Measurements from ENCODE around the gene GPHN. TPM values are rescaled to one million over a fixed set of nuclear protein-coding genes. Genes with fewer than 3 reads are reported as not detected.
A peak's percentile ranks its signal among the peaks of the same experiment; 100 is the strongest.

GPHN gene
- total RNA-seq, 1 donor from 2014 or later, result 24.9 TPM

- H3K27me3 Mint-ChIP-seq, result no peaks in the 10 kb centered on the region
- no peak for TF ChIP-seq CTCF (IDR thresholded peaks at IDR 0.05; ENCODE audit: unreplicated experiment)
- peaks cover 7% of the 10 kb centered on the region for H3K36me3 Mint-ChIP-seq (ENCODE audit: insufficient read depth)
- no peak for DNase-seq (ENCODE audit: low spot score, unreplicated experiment)
- no peak overlapping the region for H3K27ac Mint-ChIP-seq
- no peak overlapping the region for H3K4me3 Mint-ChIP-seq (ENCODE audit: low read depth)
- H3K4me1 Mint-ChIP-seq (ENCODE audit: low read depth), result no peaks in the 10 kb centered on the region
- peaks cover 19% of the 10 kb centered on the region for H3K9me3 Mint-ChIP-seq (ENCODE audit: low read depth)
Measured at GRCh38 chr14:67079846-67080245, 571.9 kb downstream of the GPHN start.

- no peak for DNase-seq (ENCODE audit: low spot score, unreplicated experiment)
- Mint-ChIP-seq H3K4me1 (ENCODE audit: low read depth) (no peaks in the 10 kb centered on the region), H3K27ac (no peak overlapping the region), H3K27me3 (no peaks in the 10 kb centered on the region), H3K9me3 (ENCODE audit: low read depth) (peaks cover 29% of the 10 kb centered on the region), H3K36me3 (ENCODE audit: insufficient read depth) (peaks cover 16% of the 10 kb centered on the region), H3K4me3 (ENCODE audit: low read depth) (no peak overlapping the region)
- TF ChIP-seq CTCF (IDR thresholded peaks at IDR 0.05; ENCODE audit: unreplicated experiment), result no peak
Measured at GRCh38 chr14:67108230-67108629, 600.3 kb downstream of the GPHN start.

GRCh38 chr14:67111022-67111421 lies 603.1 kb downstream of the GPHN start:
- peak overlapping the region; percentile 77 for H3K27ac Mint-ChIP-seq
- H3K9me3 Mint-ChIP-seq (ENCODE audit: low read depth), result peaks cover 7% of the 10 kb centered on the region
- H3K36me3 Mint-ChIP-seq (ENCODE audit: insufficient read depth), result peaks cover 2% of the 10 kb centered on the region
- no peaks in the 10 kb centered on the region for H3K27me3 Mint-ChIP-seq
- H3K4me1 Mint-ChIP-seq (ENCODE audit: low read depth), result peaks cover under 1% of the 10 kb centered on the region
- DNase-seq (ENCODE audit: low spot score, unreplicated experiment), result no peak
- H3K4me3 Mint-ChIP-seq (ENCODE audit: low read depth), result no peak overlapping the region
- no peak for TF ChIP-seq CTCF (IDR thresholded peaks at IDR 0.05; ENCODE audit: unreplicated experiment)

- DNase-seq (ENCODE audit: low spot score, unreplicated experiment), result no peak
- Mint-ChIP-seq H3K36me3 (ENCODE audit: insufficient read depth) (no peaks in the 10 kb centered on the region), H3K4me3 (ENCODE audit: low read depth) (no peak overlapping the region), H3K27ac (no peak overlapping the region), H3K27me3 (no peaks in the 10 kb centered on the region), H3K4me1 (ENCODE audit: low read depth) (peaks cover 7% of the 10 kb centered on the region), H3K9me3 (ENCODE audit: low read depth) (no peaks in the 10 kb centered on the region)
- no peak for TF ChIP-seq CTCF (IDR thresholded peaks at IDR 0.05; ENCODE audit: unreplicated experiment)
Measured at GRCh38 chr14:67112344-67112743, 604.4 kb downstream of the GPHN start.

- H3K36me3 Mint-ChIP-seq (ENCODE audit: insufficient read depth), result peaks cover 22% of the 10 kb centered on the region
- no peak overlapping the region for H3K27ac Mint-ChIP-seq
- DNase-seq (ENCODE audit: low spot score, unreplicated experiment), result no peak
- TF ChIP-seq CTCF (IDR thresholded peaks at IDR 0.05; ENCODE audit: unreplicated experiment), result no peak
- peaks cover 5% of the 10 kb centered on the region for H3K9me3 Mint-ChIP-seq (ENCODE audit: low read depth)
- no peaks in the 10 kb centered on the region for H3K27me3 Mint-ChIP-seq
- H3K4me3 Mint-ChIP-seq (ENCODE audit: low read depth), result no peak overlapping the region
- peaks cover 10% of the 10 kb centered on the region for H3K4me1 Mint-ChIP-seq (ENCODE audit: low read depth)
Measured at GRCh38 chr14:67127174-67127573, 619.2 kb downstream of the GPHN start.

Data from progenitor cell of endocrine pancreas (in vitro differentiated cells).